PC-9 (cell line): ENCODE results near the gene SFT2D3.

Source experiments
- CTCF ChIP-seq: fragments of 200-600 bp; sonication (generic); conservative IDR thresholded peaks from 2 replicates; pipeline ENCODE4 v1.6.1; 2017; ENCODE audit warnings: mixed run types, antibody characterized with exemption, mild to moderate bottlenecking, moderate library complexity
- EZH2 ChIP-seq: fragments of 200-600 bp; sonication (generic); IDR thresholded peaks from 2 replicates; pipeline ENCODE4 v1.8.0; 2017; ENCODE audit warnings: antibody characterized with exemption, low read depth

GRCh38 chr2:127733113-127733815 lies 32.0 kb downstream of the SFT2D3 start:
- TF ChIP-seq CTCF (no peak), EZH2 (no peak)
